Bronchial epithelial cell (primary cell): ENCODE measurements around the gene DPYSL5. TPM values are rescaled to one million over a fixed set of nuclear protein-coding genes. Genes with fewer than 3 reads are reported as not detected.
"Not testable (repeated sequence)": the region's sequence is repeated elsewhere in the genome, so short reads cannot be mapped to it uniquely, and the experiment has no call there.

ENCODE experiments used
- DNase-seq: peaks from one replicate; pipeline ENCODE4 v3.0.0-alpha.2; 2010; ENCODE audit warnings: low read depth
- FAIRE-seq: peaks from 2 replicates; lab custom pipeline; 2011; peaks lifted over from hg19 to GRCh38; lab: Jason Lieb, UNC
- H3K27me3 ChIP-seq: 2 replicates; pipeline ENCODE4 v1.5.1; 2011; ENCODE audit warnings: low read length; ENCODE audit not compliant: control insufficient read depth, insufficient read depth
- H3K36me3 ChIP-seq: 2 replicates; pipeline ENCODE4 v1.5.1; 2011; ENCODE audit warnings: low read length; ENCODE audit not compliant: control insufficient read depth, insufficient read depth
- H3K4me3 ChIP-seq: 2 replicates; pipeline ENCODE4 v1.5.1; 2011; ENCODE audit warnings: mild to moderate bottlenecking, low read depth, low read length, control low read depth
- total RNA-seq: library from RNA; depleted of rRNA; stranded (reverse); fragments of >200 nt; gene quantifications from 2 replicates; pipeline ENCODE4 v1.2.1, GENCODE V29; 2014
- TF ChIP-seq, protein P1 (sequence below): IDR thresholded peaks from 2 replicates; pipeline ENCODE4 v1.5.1; 2011; ENCODE audit warnings: mild to moderate bottlenecking, moderate library complexity, low read length, control low read depth, inconsistent platforms; ENCODE audit not compliant: insufficient read depth, severe bottlenecking

DPYSL5 gene
- total RNA-seq, 1 donor from 2014 or later, result not detected

DNA sequence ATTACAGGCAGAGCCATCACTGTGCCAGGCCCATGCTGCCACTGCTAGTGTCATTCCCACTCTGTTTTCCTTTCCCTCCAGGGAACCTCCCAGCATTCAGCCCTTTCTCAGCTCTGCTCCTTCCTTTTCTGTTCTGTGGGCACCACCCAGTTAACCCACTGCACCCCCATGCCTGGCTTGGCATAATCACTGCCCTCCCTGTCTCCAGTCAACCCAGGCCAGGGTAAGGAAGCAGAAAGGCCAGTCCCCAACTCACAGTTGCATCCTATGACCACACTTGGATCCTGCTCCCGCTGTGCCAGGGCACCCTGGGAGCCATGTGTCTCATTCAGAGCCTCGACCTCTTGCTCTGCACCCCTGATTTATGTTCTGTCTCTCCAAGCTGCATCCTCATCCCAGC, 32.2 kb downstream of the DPYSL5 start:
- peaks cover 7% of the 10 kb centered on the region for H3K27me3 ChIP-seq
- FAIRE-seq (no peak), DNase-seq (no peak)
- no peaks in the 10 kb centered on the region for H3K36me3 ChIP-seq
- TF ChIP-seq, protein P1, sequence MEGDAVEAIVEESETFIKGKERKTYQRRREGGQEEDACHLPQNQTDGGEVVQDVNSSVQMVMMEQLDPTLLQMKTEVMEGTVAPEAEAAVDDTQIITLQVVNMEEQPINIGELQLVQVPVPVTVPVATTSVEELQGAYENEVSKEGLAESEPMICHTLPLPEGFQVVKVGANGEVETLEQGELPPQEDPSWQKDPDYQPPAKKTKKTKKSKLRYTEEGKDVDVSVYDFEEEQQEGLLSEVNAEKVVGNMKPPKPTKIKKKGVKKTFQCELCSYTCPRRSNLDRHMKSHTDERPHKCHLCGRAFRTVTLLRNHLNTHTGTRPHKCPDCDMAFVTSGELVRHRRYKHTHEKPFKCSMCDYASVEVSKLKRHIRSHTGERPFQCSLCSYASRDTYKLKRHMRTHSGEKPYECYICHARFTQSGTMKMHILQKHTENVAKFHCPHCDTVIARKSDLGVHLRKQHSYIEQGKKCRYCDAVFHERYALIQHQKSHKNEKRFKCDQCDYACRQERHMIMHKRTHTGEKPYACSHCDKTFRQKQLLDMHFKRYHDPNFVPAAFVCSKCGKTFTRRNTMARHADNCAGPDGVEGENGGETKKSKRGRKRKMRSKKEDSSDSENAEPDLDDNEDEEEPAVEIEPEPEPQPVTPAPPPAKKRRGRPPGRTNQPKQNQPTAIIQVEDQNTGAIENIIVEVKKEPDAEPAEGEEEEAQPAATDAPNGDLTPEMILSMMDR, result no peak
- H3K4me3 ChIP-seq, result no peak overlapping the region

DNA sequence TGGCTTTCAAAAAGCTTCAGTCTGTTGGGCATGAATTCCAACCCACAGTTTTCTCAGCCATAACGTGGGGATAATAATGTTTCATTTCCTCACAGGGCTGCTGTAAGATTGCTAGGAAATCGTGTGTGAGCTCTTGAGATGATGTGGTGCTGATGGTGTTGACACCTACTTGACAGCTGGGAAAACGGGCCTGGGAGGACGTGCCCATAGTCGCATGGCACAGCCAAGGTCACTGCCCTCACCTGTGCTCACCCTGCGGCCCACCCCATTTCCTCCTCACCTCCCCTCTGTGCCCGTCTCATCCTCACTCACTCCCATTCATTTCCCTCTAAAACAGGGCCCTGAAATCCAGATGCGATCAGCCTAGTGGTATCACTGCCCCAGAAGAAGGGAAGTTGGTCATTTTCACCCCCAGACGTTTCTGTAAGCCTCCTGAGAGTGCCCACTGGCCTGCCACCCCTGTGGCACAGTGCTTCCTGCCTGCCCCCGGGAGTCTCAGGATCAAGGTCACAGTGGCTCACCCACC, 33.0 kb downstream of the DPYSL5 start:
- H3K27me3 ChIP-seq, result peaks cover 6% of the 10 kb centered on the region
- no peak overlapping the region for H3K4me3 ChIP-seq
- no peak for DNase-seq
- no peaks in the 10 kb centered on the region for H3K36me3 ChIP-seq
- TF ChIP-seq, protein P1, result no peak
- FAIRE-seq, result no peak

DNA sequence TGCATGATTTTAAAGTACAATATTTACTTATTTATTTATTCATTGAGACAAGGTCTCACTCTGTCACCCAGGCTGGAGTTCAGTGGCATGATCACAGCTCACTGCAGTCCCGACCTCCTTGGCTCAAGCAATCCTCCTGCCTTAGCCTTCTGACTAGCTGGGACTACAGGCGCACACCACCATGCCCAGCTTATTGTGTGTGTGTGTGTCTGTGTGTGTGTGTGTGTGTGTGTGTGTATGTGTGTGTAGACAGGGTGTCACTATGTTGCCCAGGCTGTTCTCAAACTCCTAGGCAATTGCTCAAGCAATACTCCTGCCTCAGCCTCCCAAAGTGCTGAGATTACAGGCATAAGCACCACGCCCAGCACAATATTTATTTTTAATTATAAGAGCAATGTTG, 34.3 kb downstream of the DPYSL5 start:
- not testable (repeated sequence) for DNase-seq, H3K36me3 ChIP-seq, H3K4me3 ChIP-seq, H3K27me3 ChIP-seq, FAIRE-seq

DNA sequence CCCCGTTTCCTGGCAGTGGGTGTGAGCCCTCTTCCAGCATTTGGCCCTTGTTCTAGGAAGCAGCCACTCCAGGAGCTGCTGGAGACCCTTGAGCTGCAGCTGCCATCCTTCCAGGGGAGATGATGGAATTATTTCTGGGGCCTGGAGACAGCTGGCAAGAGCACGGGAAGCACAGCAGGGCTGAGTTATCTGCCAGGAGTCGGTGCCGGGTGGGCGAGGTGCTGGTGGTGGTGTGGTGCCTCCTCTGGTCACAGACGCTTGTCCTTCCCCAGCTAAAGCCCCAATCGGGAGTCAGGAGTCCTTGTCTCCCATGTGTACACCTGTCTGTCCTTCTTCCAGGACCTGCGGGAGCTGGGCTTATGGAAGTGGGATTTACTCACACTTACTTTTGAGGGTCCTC, 36.0 kb downstream of the DPYSL5 start:
- Histone ChIP-seq H3K27me3 (peaks cover 6% of the 10 kb centered on the region), H3K36me3 (no peaks in the 10 kb centered on the region), H3K4me3 (no peak overlapping the region)
- FAIRE-seq (no peak), DNase-seq (no peak)
- TF ChIP-seq, protein P1, result no peak

DNA sequence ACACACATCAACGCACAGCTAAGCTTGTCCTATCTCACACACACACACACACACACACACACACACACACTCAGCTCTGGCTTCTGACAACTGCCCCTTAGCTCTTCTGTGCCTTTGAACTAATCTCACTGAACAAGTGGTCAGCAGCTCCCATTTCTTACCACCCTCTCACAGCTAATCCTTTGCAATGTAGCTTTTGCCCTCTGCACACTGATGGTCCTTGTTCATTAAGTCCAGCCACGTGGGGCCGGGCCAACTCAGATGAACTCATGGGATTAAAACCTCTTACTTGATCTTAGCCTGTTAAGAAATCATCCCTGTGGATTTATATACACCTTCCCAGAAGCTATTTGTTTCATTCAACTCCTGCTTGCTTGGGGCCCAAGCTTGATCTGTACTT, 36.6 kb downstream of the DPYSL5 start:
- DNase-seq, result no peak
- TF ChIP-seq, protein P1, result no peak
- H3K27me3 ChIP-seq, result peaks cover 6% of the 10 kb centered on the region
- FAIRE-seq, result no peak
- H3K4me3 ChIP-seq, result no peak overlapping the region
- no peaks in the 10 kb centered on the region for H3K36me3 ChIP-seq

DNA sequence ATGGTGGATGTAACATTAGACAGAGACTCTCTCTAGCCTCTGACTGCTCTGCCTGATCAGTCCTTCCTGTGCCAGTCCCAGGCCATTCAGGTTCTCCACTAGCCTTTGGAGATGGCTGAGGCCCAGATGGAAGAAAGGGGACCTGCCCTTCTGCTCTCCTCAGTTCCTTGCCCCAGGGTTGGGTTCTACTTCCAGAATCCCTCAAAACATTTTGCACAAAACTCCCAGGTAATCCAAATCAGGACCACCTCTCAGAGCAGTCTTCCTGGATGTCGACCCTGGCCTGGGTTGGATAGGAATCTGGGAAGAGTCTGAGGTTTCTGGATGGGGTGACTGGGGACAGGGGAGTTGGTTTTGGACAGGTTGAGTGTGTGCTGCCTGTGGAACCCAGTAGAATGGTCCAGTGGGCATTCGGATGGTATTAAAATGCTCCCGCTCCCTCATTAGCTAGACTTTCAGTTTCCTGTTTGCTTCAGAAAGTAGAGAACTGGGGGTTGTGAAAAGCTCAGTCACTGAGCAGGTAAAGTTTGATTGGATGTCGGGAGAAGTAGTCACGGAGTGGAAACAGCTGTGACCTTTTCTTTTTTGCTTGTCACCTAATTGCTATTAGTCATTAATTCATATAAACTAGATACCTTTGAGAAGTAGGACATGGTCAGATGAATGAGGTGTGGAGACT, 37.9 kb downstream of the DPYSL5 start:
- DNase-seq (no peak), FAIRE-seq (no peak)
- no peaks in the 10 kb centered on the region for H3K36me3 ChIP-seq
- H3K27me3 ChIP-seq, result peaks cover 5% of the 10 kb centered on the region
- H3K4me3 ChIP-seq, result no peak overlapping the region
- TF ChIP-seq, protein P1, result no peak
